Iris pigment epithelial cell (primary cell): ENCODE results near the gene TNFRSF14.
"Not testable (repeated sequence)": the region's sequence is repeated elsewhere in the genome, so short reads cannot be mapped to it uniquely, and the experiment has no call there.

ENCODE experiments used
- DNase-seq: peaks from one replicate; pipeline ENCODE4 v3.0.0-alpha.2; 2011; ENCODE audit warnings: low read depth

TNFRSF14 gene

GRCh38 chr1:2554621-2555387 lies 1.4 kb upstream of the TNFRSF14 start:
- no peak for DNase-seq

DNA sequence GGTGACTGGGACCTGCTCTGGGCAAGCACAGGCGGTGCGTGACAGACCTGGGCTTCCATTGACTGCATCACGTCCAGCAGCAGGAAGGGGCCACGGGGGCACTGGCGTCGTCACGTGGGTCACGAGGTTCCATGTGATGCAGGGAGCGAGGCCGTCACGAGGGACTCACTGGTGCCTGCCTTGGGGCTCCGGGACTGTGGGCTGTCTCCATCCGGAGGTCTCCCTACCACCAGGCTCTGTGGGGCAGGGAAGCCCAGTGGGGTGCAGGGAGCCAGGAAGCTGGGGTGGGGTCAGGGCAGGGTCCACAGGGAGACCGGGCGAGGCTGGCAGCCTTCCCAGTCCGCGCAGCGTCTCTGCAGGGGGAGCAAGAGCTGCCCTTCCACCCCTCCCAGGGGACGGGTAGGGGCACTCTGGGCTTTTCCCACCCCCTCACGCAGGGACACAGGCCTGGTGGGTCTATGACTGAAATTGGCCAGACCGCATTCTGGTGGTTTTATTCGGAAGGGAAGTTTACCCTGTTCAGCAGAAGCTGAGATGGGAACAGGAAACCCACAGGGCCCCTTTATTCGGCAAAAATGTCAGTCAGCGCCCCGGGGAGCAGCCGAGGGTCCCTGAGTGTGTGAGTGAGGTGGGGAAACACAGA lies 416 bp upstream of the TNFRSF14 start:
- no peak for DNase-seq

- no peak for DNase-seq
Observed at GRCh38 chr1:2556678-2557481, 709 bp downstream of the TNFRSF14 start.

GRCh38 chr1:2557482-2558400 lies 1.6 kb downstream of the TNFRSF14 start:
- DNase-seq: no peak

DNA sequence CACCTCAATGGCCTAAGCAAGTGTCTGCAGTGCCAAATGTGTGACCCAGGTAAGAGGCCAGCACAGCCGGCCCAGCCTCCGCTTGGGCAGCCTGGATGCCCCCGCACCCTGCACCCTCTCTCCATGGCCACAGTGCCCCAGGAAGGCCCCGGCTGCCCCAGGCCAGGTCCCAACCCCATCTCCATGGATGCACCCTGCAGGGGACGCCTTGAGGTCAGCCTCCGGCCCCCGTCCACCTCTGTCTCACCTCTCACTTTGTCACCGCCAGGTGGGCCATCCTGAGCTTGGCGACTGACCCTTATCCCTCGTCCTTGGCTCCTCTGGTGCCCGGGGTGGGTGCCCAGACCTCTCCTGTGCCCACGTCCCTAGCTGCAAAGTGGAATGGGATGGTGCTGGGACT lies 2.2 kb downstream of the TNFRSF14 start:
- no peak for DNase-seq

GRCh38 chr1:2558861-2559260 lies 2.7 kb downstream of the TNFRSF14 start:
- no peak for DNase-seq

- DNase-seq: no peak
Observed at GRCh38 chr1:2559509-2560298, 3.5 kb downstream of the TNFRSF14 start.

- no peak for DNase-seq
Observed at GRCh38 chr1:2560299-2561073, 4.3 kb downstream of the TNFRSF14 start.

DNA sequence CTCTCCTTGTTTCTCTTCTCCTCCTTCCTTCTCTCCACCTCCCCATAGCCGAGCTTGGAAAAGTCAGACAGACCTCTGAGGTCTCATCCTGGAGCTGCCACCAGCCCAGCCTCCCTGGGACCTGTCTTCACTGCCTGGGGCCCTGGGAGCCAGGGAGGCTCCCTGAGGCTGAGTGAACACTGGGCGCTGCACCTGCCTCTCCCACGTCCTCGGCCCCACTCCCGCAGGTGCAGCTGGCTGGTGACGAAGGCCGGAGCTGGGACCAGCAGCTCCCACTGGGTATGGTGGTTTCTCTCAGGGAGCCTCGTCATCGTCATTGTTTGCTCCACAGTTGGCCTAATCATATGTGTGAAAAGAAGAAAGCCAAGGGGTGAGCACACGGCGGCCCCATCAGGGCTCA lies 5.3 kb downstream of the TNFRSF14 start:
- no peak for DNase-seq

DNA sequence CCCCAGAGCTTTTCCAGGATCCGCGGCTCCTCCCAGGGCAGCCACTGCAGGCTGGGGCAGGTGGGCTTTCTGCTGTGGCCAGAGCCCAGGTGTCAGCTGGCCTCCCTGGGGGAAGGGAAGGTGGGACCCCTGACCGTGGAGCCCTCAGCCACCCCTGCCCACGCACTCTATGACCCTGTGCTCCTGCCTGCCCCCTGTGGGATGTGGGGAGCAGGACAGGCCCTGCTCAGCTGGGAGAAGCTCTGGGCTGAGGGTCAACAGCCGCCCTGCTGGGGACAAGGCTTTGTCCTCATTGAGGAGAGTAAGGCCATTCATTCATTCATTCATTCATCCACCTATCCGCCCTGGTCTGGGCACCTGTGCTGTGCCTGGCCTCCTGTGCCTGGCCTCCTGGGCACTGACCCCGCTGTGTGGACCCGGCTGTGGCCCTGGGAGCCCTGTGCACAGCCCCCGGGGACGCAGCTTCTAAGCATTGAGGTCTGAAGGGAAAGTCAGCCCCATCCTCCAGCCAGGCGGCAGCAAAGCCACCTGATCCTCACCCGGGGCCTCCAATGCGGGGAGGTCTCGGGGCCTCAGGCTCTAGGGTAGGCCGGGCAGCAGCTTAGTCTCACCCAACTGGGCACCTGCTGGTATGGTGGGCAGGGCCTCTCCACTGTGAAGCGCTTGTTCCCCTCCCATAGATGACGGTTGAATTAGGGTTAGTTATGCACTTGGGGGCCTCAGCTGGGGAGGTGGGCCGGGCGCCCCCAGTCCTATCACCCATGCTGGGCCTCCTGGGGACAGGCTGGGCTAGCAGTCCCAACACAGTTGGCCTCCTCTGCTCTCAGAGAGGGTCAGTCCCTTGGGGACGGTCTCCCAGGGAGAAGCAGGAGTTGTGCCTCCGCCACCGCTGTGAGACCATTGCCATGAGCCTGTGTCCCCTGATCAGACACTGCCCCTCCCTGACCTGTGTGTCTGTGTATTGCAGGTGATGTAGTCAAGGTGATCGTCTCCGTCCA lies 6.0 kb downstream of the TNFRSF14 start:
- no peak for DNase-seq

GRCh38 chr1:2563205-2563604 lies 7.0 kb downstream of the TNFRSF14 start:
- DNase-seq: no peak

DNA sequence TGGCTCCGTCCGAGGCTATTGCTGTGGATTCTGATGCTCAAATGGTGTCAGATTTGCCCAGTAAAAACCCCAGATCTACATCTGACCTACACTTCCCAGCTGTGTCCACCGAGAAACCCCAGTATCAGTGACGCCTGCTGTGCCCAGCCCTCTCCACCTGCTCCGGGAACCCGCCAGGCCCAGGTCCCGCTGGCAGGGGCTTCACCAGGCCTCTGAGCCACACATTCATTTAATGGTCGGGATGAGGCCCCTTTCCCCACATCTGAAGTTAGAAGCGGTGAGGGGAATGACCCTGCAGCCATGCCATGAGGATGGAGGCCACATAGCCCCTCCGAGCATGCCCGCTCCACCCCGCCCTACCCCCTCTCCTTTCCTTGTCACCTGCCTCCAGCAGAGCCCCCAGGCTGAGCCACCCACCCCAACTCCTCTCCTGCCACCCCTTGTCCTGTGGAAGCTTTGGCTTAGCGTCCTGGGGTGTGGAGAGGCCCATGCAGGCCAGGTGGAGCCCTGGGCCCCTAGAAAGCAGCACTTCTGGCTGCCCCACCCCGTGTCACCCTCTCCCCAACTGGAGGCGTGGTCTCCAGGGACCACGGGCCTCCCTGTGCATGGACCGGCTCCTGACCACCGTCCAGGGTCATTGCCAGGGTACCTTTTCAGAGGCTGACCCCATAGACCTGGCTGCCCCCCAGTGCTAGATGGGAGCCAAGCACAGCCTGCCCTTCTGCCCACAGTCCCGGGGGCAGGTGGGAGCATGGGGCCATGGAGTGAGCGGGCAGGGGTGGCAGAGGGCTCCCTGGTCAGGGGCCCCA lies 8.0 kb downstream of the TNFRSF14 start:
- DNase-seq: no peak

DNA sequence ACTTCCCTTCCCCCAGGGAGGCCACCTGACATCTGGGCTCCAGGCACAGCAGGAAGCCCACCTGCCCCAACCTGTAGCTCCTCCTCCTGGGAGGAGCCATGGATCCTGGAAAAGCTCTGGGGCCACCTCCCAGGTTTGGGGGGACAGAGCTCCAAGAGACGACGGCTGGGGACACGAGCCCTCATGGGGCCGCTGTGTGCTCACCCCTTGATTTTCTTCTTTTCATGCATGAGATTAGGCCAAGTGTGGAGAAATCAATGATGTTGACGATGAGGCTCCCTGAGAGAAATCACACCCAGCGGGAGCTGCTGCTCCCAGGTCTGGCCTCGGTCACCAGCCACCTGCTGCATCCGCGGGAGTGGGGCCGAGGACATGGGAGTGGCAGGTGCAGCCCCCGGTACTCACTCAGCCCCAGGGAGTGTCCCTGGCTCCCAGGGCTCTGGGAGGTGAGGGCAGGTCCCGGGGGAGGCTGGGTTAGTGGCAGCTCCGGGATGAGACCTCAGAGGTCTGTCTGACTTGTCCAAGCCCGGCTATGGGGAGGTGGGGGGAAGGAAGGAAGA lies 8.7 kb downstream of the TNFRSF14 start:
- no peak for DNase-seq

- no peak for DNase-seq
Observed at GRCh38 chr1:2566101-2567045, 10.2 kb downstream of the TNFRSF14 start.

DNA sequence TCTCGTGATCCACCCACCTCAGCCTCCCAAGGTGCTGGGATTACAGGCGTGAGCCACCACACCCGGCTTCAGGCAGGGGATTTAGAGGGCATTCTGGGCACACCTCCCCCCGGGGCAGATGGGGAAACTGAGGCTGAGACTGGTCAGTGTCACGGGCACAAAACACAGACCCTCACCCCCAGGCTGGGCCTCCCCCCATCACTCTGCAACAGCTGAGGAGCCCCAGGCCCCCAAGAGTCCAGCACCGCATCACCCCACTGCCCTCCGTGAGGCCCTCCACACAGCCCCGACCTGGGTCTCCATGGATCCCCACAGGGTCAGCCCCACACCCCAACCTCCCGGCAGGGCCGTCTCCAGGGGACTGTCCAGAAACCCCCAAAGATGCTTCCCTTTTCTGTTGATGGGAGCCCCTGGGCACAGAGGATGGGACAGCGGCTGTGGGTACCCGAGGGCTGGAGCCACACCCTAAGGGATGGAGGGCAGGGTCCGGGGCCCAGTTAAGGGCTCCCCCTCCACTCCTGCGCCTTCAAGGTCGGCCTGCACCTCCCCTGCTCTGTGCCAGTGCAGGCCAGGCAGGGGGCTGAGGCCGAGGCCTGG lies 11.0 kb downstream of the TNFRSF14 start:
- no peak for DNase-seq

DNA sequence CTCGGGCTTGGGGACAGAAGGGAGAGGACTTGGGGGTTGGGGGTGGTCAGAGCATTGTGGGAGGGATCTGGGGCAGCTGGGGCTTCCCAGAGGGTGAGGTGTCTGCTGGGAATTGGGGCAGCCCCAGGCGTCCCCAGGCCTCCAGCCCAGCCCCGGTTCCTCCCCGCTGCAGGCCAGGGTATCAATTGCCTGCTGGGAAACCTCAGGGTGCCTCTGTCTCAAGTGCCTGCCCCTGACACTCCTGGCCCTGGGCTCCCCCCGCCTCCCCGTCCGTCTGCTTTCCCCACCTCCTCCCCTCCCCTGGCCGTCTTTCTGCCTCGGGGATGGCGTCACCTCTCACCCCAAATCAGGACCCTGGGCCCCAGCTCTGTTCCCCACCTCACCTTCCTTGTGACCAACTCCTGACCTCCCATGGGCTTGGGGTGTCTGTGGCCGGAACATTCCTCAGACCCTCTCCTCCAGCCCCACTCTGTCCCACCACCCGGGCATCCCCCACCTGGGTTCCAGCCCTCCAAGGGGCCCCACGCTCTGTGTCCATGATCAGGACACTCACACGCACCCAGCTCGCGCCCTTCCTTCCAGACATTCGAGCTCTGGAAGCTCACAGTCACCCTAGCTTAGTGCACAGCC lies 12.1 kb downstream of the TNFRSF14 start:
- DNase-seq: not testable (repeated sequence)
